ENCODE results near the gene SEMA5A.

SEMA5A gene

DNA sequence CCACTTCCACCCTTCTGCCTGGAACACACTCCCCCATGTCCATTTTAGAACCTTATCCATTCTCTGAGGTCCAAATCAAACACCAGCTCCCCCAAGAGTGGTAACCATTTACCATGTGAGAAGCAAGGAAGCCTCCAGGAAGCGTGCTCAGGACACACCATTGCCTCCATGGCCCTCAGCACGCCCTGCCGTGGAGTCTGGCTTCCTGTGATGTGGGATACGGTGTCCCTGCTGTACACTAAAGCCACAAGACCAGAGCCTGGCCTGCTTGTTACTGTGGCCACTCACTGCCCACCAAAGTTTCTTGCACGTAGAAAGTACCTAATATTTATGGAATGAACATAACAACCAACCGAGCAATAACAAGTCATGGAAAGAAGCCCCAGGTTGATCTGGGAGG is 151.7 kb downstream of the SEMA5A start:
- no peak for DNase-seq

DNA sequence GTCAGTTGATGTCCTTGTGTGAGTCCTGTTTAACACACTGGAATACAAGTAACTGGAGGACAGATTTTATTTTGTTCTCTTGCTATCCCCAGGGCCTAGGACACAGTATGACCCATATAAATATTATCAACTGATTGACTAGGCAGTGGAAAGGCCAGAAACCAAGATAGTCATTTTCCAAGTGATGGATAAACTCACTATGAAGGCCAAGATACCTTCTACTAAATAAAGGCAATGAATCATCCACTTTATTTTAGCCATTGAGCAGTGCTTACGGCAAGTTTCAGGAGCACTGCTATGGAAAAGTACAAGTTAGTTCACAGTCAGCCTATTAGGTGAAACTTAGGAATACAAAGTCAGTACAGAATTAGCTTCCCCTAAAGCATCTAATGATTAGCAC is 153.2 kb downstream of the SEMA5A start:
- DNase-seq = no peak

DNA sequence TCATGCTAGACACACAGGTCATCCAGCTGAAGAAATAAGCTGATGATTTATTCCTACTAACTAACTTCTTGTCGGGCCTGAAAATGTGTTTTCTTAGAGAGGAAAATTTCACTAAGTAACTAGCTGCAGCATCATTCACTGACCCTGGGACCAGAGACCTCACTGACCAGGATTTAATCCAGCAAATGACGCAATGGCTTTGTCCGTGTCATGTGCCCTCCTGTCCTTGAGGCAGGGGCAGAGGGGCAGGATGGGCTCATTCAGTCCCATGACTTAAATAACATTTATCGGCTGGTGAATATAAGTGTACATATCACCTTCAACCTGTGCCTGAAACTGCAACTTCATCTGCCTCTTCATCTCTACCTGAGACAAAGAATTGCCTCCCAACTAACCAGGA is 154.8 kb downstream of the SEMA5A start:
- no peak for DNase-seq

DNA sequence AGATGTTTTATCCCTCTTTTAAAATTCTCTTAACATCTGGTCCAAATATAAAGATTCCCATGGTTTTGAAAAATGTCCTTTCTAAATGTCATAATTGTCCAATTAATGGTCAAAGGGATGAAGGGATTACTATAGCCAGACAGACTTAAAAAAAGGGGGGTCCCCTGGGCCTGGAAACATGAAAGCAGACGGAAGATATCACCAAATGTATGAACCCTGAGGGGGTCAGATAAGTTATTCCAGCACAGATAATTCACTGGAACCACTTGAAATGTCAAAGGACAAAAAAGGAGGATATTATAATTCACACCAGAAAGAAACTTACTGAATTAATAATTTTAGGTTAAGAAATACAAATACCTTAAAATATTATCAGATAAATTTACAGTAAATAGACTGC is 155.8 kb downstream of the SEMA5A start:
- no peak for DNase-seq

DNA sequence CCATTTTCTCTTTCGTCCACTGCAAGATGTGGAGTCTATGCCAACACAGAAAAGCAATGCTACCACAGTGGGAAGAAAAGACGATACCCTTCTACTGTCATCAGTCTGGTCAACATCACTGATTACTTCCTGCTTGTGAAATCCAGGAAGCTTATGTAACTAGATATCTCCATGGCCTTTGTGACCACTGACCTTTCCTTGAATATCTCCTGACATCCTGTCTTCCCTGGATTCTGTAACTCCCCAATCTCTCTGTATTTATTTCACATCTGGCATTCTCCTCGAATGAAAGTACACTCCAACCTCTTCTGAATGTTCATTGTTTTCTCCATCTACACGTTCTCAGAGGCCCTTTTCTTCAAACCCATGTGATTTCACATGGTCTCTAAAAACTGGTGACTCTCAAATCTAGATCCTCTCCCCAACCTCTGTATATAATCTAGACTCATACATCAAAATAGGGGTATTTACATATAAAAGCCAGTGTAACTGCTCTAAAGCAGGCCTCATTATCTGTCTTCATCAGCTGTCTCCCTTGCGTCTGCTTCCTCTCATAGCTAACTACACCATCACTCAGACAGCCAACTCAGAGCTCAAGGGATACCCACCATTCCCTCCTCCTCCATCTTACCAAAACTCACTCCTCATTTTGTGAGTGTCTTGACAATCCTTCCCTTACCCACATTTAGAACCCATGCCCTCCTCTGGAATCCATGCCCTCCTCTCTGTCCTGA is 156.8 kb downstream of the SEMA5A start:
- DNase-seq = no peak

DNA sequence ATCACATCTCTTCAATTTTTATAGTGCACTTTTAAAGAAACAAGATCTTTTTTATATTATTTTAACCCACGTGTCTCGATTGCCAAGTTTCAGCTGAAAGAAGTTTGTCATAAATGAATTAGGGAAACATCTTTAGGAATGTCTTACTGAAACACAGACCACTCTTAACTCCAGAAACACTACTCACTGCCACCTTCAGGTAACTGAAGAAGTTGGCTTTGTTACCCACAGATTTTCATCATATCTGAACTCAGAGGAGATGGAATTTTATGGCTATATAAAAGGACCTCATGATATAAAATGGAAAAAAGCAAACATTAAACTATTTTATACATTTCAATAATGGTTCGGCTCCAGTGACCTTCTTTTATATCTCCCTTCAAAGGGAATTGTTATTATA is 158.0 kb downstream of the SEMA5A start:
- DNase-seq = no peak

DNA sequence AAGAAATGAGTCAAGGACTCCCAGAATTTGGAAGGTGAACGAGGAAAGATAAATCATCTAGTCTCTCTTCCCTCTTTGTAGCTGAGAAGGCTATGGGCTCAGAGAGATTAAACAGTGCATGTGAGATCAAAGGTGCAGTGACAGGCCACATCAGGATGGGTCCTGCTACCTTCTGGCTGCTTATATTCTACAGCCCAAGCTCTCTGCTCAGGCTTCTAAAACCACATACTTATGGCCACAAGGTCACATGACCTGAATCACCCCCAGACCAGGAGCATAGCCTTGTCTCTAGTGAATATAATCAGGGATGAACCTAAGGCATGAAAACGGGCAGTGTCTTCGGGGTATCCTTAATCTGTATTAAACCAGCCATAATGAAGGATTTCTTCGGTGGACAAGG is 158.9 kb downstream of the SEMA5A start:
- no peak for DNase-seq

DNA sequence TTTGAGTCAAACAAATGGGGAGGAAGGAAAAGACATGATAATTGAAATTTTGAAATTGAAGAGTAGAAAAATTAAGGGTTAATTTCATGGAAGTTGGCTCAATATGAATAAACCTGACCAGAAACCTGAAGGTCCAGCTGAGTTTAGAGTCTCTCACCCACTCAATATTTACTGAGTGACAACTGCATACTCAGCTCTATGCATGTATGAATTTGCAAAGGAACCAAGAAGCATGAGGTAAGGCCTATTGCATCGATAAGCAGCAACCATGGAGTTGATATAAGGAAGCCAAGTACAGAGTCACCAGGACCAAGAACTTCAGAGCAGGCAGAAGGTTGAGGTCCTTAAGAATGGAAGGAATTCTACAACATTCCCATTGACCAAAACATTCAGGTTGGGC is 163.4 kb downstream of the SEMA5A start:
- DNase-seq = no peak

DNA sequence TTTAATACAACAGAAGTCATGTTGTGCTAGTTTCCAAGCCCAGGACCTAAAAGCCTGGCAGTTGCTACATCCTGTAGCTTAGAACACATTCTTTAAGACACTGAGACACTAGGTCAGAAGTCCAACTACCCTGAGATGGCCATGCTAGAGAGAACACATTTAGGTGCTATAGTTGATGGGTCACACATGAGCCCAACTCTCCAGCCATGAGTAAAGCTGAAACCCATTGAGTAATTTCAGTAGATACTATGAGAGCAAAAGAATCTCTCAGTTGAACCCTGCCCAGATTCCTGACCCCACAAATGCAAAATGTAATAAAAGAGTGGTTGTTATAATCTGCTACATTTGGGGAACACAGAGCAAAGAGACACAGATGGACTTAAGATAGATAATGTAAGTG is 164.4 kb downstream of the SEMA5A start:
- no peak for DNase-seq

DNA sequence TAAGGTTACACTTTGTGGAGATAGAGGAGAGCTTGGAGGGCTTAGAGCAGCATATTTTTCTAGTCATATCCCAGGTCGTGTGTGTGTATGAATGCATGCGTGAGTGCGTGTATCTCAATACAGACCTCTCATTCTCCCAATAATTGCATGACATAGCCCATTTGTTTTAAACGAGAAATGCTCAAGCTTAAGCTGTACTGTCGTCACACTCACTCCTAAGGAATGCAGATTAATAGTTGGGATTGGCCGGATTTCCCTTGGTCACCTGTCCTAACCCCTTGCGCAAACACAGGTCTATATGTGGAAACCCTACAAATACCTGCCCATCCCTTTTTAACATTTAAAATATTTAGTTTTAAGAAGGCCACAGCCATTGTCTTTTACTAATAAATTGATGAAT is 165.8 kb downstream of the SEMA5A start:
- no peak for DNase-seq

DNA sequence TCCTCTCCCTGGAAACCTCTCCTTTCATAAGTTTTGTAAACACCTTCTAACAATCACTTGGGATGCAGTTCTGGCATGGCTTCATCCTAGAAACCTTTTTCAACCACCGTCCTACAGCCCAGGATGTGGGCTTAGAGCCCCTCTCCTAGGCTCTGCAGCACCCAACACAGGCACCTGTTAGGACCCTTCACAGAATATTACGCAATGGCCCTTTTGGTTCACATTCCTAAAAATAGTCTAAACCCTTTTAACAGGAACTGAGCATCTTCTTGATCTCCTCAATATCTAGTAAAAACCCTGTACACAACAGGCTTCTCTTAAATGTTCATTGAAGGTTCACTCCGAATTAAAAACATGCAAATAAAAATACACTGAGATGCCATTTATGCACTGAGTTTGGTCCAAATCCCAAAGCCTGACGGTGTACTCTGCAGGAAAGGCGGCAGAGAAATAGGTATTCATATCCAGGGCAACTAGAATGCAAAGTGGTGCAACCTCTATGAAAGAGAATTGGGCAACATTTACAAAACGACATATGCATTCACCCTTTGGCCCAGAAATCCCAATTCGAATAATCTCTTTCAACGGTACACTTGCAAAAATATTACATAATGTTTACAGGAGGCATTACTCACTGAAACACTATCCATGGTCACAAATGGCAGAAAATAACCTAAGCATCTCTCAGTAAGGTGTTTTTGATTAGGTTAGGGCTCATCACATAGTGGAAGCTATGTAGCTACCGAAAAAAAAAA is 169.3 kb downstream of the SEMA5A start:
- no peak for DNase-seq

DNA sequence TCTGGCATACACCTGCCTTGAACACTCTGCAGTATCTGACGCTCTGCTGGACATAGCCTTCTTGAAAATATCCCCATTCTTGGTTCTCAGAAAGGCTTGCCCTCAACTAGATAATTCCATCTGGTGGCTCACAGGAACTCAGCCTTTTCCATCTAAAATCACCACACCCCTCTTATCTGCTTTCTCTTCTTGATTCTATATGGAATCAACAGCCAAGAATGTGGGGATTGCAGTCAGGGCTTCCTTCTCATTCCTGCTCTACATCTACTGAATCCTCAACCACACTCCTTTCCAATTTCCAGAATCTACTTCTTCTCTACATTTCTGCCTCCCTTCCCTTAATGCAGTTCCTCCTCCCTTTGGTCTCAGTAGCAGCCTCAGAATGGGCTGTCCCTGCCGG is 170.1 kb downstream of the SEMA5A start:
- no peak for DNase-seq

DNA sequence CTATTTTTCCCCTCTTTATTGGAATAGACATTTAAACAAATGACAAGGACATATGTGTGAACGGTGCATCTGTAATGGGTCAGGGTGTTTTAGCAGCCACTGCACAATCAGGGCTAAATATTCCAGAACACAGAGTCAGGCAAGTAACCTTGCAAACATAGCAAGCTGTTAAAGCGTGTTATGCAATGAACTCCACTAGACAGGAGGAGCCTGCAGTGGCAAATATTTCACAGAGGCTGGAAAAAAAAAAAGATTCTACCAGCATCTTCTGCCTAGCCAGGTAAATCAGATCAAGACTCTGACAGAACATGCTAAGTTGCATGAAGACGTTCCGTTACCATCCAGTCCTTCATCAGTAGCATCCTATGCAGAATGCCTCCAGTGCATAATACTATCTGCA is 171.8 kb downstream of the SEMA5A start:
- no peak for DNase-seq

DNA sequence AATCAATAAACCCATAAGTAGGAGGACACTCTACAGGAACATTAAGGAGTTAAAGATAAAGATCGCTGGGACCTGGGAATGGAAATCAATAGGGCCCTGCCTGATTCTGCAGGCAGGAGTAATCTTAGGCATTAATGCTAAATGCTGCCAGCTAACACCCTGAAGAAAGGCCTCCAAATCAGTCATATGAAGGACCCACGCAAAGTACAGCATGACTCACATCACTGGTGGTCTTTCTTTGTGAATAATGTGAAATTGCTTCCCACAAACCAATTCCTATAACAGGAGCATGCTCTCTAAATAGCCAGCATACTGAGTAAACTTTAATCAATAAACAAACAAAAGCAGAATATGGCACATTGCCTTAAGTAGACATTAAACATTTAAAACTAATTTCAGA is 172.3 kb downstream of the SEMA5A start:
- no peak for DNase-seq

DNA sequence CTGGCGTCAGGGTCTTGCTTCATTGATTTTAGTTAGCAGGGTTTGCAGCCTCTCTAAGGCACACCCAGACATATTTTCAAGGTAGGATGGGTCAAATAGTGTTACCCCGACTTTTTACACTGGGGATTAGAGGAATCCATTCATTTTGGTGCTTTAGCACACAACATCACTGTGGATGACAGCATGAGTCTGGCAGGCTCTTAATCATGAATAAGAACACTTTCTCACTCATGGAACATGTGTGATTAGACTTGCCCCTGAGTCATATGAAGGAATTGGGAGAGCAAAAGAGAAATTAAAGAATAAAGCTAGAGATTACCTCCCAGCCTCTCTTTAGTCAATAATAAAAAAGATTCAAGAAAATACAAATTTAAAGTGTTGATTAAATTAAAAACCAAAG is 175.6 kb downstream of the SEMA5A start:
- DNase-seq = no peak

DNA sequence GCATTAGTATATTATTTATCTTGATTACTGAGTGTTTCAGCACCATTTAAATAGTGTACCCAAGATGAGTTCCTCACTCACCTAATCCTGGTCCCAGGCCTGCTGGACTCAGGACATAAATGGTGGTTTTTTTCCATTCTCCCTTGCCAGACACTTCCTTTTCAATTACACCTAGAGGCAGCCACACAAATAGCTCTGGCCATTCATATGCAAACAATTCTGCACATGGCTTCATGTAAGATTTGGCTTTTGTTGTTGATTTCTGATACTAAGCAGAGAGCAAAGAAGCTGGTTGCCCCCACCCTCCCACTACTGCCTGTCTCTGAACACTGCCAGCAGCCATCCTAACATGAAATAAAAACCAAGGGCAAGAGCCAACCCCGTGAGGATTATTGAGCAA is 180.4 kb downstream of the SEMA5A start:
- DNase-seq = no peak

DNA sequence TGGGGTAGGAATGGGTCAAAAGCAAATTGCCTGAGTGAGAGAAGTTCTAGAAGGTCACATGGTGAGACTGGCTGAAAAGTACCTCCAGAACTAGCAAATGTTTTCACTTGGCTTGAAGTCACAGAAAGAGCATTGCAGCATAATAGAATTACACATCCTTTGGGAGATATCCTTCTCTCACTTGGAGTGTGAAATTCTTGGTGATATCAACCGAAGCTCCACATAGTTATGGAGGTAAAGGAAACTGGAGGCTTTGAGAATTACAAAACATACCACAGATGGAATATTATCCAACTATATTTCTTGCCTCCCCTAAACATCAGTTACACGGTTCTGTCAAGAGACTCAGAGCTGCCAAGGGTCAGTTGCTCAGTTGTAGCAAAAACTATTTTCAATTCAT is 182.4 kb downstream of the SEMA5A start:
- no peak for DNase-seq

DNA sequence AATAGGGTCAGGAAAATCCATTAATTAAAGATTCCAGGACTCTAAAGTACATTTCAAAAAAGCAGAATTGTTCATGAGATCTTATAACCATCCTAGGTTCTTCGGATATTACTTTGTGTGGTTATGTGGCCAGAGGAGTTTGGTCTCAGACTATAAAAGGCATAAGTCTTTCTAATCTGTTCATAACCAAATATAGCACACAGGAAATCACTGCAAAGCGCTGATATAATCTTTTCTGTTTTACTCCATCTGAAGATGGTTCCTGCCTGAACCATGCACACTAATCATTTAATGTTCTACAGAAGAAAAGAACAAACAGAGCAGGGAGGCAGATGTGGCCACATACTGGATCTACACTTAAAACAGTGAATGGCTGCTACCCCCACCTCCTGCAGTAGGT is 182.8 kb downstream of the SEMA5A start:
- no peak for DNase-seq

DNA sequence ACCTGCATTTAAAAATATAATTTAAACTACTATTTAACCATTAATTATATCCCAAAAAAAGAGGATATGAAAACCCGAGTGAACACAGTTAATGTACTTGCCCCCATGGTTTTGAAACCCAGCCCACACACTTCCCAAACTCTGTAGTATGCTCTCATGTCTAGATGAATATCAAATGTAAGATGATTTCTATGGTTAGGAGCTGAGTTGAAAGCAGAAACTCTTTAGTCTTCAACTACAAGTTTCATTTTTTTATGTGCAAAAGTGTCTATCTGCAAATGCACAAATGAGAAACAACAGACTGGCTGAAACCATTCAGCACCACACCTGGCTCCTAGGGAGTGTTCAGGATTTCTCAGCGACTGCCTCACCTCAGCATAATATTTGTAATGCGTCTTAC is 183.3 kb downstream of the SEMA5A start:
- DNase-seq = no peak

DNA sequence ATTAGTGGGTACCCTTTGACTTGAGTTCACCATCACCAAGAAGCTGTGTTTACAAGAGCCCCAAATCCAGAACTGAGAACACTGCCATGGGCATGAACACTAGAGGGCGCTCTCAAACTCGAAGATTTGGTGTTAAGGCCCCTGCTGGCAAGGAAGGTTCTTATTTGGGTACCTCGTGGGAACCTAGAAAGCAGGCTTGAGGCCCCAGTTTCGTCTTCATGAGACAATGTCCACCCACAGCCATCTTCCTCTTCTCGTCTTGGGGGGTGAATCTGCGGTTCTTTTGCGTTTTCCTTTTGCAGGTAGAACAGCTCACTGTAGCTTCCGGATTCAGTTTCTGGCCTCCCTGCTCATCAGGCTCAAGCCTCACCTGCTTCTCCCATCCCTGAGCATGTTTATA is 184.0 kb downstream of the SEMA5A start:
- no peak for DNase-seq

DNA sequence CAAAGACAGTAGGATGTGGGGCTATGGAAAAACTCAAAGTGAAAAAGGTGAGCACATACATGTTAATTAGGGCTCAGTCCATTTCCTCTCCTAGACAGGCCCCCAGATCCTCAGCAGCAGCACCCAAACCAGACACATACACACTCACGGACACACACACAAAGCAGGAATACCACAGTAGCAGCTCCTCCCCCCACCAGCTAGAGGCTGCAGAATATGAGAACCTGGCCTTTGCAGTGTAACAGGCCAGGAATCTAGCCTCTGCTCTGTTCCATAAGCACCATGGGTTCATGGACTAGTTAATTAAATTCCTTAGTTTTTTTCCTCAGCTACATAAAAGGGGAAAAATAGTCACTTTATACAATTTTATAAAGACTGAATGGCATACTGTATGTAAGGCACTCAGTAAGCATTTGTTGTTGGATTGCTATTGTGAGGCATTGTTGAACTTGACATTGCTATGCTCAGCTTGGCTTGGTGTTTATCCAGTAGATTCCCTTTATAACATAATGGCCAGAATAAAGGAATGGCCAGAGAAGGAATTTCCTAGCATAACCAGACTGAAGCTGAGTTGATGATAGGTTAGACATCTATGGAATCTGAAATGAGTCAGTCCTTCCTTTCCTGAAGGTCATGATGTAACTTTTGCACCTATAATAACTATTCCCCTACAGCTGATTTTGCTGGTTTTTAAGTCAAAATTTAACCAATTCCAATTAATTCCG is 186.8 kb downstream of the SEMA5A start:
- no peak for DNase-seq

DNA sequence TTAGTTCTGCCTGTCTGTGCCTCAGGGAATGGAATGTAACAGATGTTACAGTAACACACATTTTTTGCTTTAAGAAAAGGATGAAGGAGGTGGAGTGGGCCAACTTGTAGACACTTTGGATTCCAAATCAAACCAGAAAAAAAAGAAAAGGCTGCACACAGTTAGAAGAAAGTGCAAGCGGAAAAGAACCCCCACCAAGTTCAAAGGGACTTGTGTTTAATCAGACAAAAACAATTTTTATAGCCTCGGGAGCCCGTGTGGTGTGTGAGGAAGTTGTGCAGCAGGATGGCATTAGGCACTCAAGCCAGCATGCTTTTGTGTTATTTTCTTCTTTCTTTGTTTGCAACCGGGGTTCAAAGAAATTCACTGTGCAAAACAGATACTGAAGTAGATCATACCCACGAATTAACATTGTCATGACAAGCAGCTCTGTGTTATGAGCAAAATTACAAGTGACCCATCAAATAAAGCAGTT is 189.5 kb downstream of the SEMA5A start:
- DNase-seq = no peak

DNA sequence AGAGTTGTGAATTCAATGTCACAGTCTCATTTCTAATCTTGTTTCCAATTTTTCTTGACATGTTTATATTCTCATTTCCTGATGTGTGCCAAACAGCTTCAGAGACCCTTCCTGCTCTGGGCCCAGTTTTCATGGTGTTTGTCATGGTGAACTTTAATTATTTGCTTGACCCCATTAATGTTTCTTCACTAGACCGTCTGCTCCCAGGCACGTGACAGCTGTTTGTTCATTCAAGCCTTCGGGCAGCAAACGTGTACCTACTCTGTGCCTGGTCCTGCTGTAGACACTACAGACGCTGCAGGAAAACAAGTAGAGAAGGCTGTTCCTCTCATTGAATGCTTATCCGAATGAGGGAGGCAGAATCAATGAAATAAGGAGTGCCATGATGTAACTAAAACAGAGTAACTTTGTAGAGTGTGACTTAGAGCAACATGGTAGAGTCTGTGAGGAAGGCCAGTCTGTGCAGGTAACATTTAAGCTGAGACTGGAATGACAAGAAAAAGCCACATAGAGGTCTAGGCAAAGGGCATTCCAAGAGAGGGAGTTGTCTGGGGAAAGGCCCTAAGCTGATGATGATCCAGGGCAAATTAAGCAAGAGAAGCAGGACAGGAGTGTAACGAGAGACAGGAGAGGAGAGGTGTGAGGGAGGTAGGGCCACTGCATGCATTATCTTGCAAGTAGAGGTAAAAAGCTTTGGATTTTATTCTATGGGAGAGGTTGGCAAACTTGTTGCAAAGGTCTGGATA is 191.4 kb downstream of the SEMA5A start:
- DNase-seq = no peak

Data from effector CD8-positive, alpha-beta T cell (primary cell).